GM23248 (cell line): Measurements from ENCODE around the gene TENM3. TPM values are rescaled to one million over a fixed set of nuclear protein-coding genes. Genes with fewer than 3 reads are reported as not detected.

Source experiments
- DNase-seq: peaks from one replicate; pipeline ENCODE4 v3.0.0-alpha.2; 2015
- H2AFZ ChIP-seq: fragments of 200-600 bp; sonication (generic); 2 replicates; pipeline ENCODE4 v1.6.1; 2016; ENCODE audit warnings: antibody characterized with exemption
- H3F3A ChIP-seq: fragments of 200-600 bp; sonication (generic); 2 replicates; pipeline ENCODE4 v1.6.1; 2016; ENCODE audit warnings: mild to moderate bottlenecking, antibody characterized with exemption, mixed run types; ENCODE audit not compliant: insufficient read depth
- H3K27ac ChIP-seq: fragments of 200-600 bp; sonication (generic); 2 replicates; pipeline ENCODE4 v1.5.1; 2016; ENCODE audit warnings: mild to moderate bottlenecking
- H3K27me3 ChIP-seq: fragments of 200-600 bp; sonication (generic); replicated peaks from 2 replicates; pipeline ENCODE4 v1.6.1; 2016; ENCODE audit warnings: mild to moderate bottlenecking; ENCODE audit not compliant: insufficient read depth
- H3K36me3 ChIP-seq: fragments of 200-600 bp; sonication (generic); 2 replicates; pipeline ENCODE4 v1.6.1; 2016; ENCODE audit warnings: low read depth, mild to moderate bottlenecking
- H3K4me1 ChIP-seq: fragments of 200-600 bp; sonication (generic); 2 replicates; pipeline ENCODE4 v1.6.1; 2016; ENCODE audit warnings: mild to moderate bottlenecking; ENCODE audit not compliant: insufficient read depth
- H3K4me2 ChIP-seq: fragments of 200-600 bp; sonication (generic); one replicate; pipeline ENCODE4 v1.6.1; 2016; ENCODE audit warnings: mild to moderate bottlenecking; ENCODE audit not compliant: unreplicated experiment
- H3K4me3 ChIP-seq: fragments of 200-600 bp; sonication (generic); 2 replicates; pipeline ENCODE4 v1.5.1; 2016; ENCODE audit warnings: mild to moderate bottlenecking
- H3K79me2 ChIP-seq: fragments of 200-600 bp; sonication (generic); 2 replicates; pipeline ENCODE4 v1.6.1; 2016; ENCODE audit warnings: mild to moderate bottlenecking; ENCODE audit not compliant: insufficient read depth
- H3K9ac ChIP-seq: fragments of 200-600 bp; sonication (generic); 2 replicates; pipeline ENCODE4 v1.6.1; 2016; ENCODE audit warnings: mild to moderate bottlenecking
- H3K9me2 ChIP-seq: fragments of 200-600 bp; sonication (generic); 2 replicates; pipeline ENCODE4 v1.6.1; 2016; ENCODE audit warnings: mixed run types, mild to moderate bottlenecking, moderate library complexity; ENCODE audit not compliant: insufficient read depth
- H3K9me3 ChIP-seq: fragments of 200-600 bp; sonication (generic); one replicate; pipeline ENCODE4 v1.6.1; 2017; ENCODE audit warnings: low read depth
- H4K20me1 ChIP-seq: fragments of 200-600 bp; sonication (generic); 2 replicates; pipeline ENCODE4 v1.6.0; 2016; ENCODE audit not compliant: insufficient read depth
- EZH2 ChIP-seq: fragments of 200-600 bp; sonication (generic); IDR thresholded peaks from 2 replicates; pipeline ENCODE4 v1.6.1; 2018; ENCODE audit warnings: antibody characterized with exemption, mild to moderate bottlenecking; ENCODE audit not compliant: insufficient read depth, poor library complexity, severe bottlenecking
- EZH2phosphoT487 ChIP-seq: fragments of 200-600 bp; sonication (generic); IDR thresholded peaks from 2 replicates; pipeline ENCODE4 v1.6.1; 2018; ENCODE audit warnings: antibody characterized with exemption, moderate library complexity, mild to moderate bottlenecking, low read depth; ENCODE audit not compliant: insufficient read depth
- WGBS, 2 experiments: methylation state at CpG; one replicate each; pipeline ENCODE4 v1.1.6; 2015 to 2017; ENCODE audit warnings: low lambda C conversion rate in 2 of 2, low coverage in 1 of 2; ENCODE audit errors: missing lambda C conversion rate in 2 of 2; 5-methylcytosine and 5-hydroxymethylcytosine counted together
- in situ Hi-C: fragments of 300-500 bp; cut with MboI; formaldehyde crosslinking; loops from 2 replicates; pipeline ENCODE4 v1.15.0; 2020
- polyA plus RNA-seq: library from polyadenylated mRNA; unstranded; fragments of >200 nt; fragmentation: Nextera tagmentation; extraction: Ambion mirVana; gene quantifications from 2 replicates; pipeline ENCODE4 v1.2.1, GENCODE V29; 2016
- total RNA-seq: library from RNA; depleted of rRNA; stranded (reverse); fragments of >200 nt; shearing (Covaris generic); gene quantifications from 2 replicates; pipeline ENCODE4 v1.2.3, GENCODE V29; 2014

Gene TENM3
- total and polyA plus RNA-seq, 2 experiments from 2014 or later: 0.83 to 8.1 TPM

DNA sequence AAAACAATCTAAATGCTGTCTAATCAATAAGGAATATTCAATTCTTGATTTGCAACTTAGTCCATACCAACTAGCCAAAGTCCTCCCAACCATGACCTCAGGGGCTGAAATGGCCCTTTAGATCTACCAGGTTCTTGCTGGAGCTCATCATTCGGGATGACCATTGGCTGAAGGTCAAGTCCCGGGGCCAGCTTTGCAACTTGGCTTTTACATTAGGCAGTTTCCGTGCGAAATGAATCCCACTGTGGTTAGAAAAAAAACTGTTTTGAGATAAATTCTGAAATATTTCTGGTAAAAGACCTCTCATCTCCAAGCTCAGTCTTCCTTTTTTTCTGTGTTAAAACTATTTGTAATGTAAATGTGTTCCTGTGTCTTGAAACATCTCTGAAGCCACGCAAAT lies 178.6 kb downstream of the TENM3 start:
- TF ChIP-seq EZH2phosphoT487 (no peak), EZH2 (no peak)

DNA sequence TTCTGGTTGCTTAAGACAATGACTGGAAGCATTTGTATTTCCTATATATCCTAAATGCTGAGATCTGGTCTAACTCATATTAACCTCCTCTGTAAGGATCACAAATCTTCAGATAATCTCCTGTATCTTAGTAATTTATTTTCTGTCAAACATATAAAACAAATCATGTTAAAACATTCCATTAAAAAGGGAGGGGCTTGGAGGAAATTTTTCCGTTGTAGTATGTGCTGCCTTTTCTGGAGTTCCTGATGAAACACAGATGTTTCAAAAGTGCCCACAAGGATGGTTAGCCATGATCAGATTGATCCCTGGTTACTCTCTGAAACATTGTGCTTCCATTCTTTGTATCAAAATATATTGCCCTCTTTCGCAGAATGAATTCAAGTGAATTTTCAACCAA lies 182.1 kb downstream of the TENM3 start:
- in situ Hi-C loops: no loop called here
- Histone ChIP-seq H3K27ac (no peak overlapping the region), H3K4me1 (no peaks in the 10 kb centered on the region), H3K4me3 (no peak overlapping the region), H3K27me3 (no peaks in the 10 kb centered on the region), H4K20me1 (no peaks in the 10 kb centered on the region), H2AFZ (no peak overlapping the region), H3K79me2 (no peaks in the 10 kb centered on the region), H3F3A (no peaks in the 10 kb centered on the region), H3K36me3 (no peaks in the 10 kb centered on the region), H3K4me2 (no peak overlapping the region), H3K9me2 (no peaks in the 10 kb centered on the region), H3K9ac (no peak overlapping the region), H3K9me3 (no peaks in the 10 kb centered on the region)
- DNase-seq: no peak
- TF ChIP-seq EZH2: no peak
- 32 to 37% methylated on average over 2 of the region's 2 CpGs for WGBS, 2 experiments

More for the DNA sequence above, 178.6 kb downstream of the TENM3 start:
- H3F3A ChIP-seq: no peaks in the 10 kb centered on the region
- H4K20me1 ChIP-seq: no peaks in the 10 kb centered on the region
- no peaks in the 10 kb centered on the region for H3K36me3 ChIP-seq
- no peaks in the 10 kb centered on the region for H3K4me1 ChIP-seq
- WGBS, 2 experiments: 47 to 55% methylated on average over 5 of the region's 5 CpGs
- H3K4me2 ChIP-seq: no peak overlapping the region
- no peak for DNase-seq
- no peaks in the 10 kb centered on the region for H3K79me2 ChIP-seq
- H3K9me3 ChIP-seq: no peaks in the 10 kb centered on the region
- no peak overlapping the region for H3K9ac ChIP-seq
- no peaks in the 10 kb centered on the region for H3K27me3 ChIP-seq
- no peak overlapping the region for H3K4me3 ChIP-seq
- H2AFZ ChIP-seq: no peak overlapping the region
- H3K9me2 ChIP-seq: no peaks in the 10 kb centered on the region
- in situ Hi-C loops: no loop called here
- H3K27ac ChIP-seq: no peak overlapping the region

DNA sequence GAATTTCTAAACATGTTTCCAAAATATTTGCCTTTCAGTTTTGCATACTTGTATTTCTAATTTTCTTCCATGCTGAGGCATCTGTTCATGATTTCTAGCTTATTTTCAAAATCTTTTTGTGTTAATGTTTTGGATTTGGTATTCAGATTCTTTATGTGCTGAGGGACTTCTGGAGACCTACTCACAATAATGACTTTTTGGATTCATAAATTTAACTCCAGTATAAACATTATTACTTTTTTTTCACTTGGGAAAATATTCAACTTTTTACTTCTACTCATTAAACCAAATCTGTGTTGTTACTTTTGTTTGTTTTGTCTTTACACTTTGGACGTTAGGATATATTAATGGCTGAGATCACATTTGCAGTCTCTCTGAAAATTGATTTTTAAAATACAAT lies 183.7 kb downstream of the TENM3 start:
- no peak overlapping the region for H3K27ac ChIP-seq
- in situ Hi-C loops: no loop called here
- no peaks in the 10 kb centered on the region for H3K79me2 ChIP-seq

DNA sequence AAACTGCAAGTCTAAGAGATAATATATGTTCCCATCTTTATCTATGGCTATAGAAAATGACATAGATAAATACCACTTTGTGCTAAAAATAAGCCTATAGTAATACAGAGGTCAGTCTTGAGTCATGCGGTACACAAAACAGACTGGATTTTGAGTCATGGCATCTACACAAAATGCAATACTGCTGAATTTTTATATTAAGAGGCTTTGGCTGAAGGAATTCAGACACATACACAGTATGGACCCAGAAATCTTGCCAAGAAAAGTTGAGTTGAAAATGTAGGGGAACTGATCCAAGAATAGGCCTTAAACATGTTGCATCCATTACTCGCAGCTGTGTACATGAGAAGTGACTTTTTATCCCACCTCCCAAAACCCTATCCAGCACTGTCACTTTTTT lies 184.4 kb downstream of the TENM3 start:
- H3F3A ChIP-seq: no peaks in the 10 kb centered on the region
- no peaks in the 10 kb centered on the region for H3K36me3 ChIP-seq
- H3K9me2 ChIP-seq: no peaks in the 10 kb centered on the region
- H3K4me3 ChIP-seq: no peak overlapping the region
- H3K27me3 ChIP-seq: no peaks in the 10 kb centered on the region
- no peaks in the 10 kb centered on the region for H3K79me2 ChIP-seq
- WGBS, 2 experiments: 12 to 23% methylated on average over 2 of the region's 2 CpGs
- in situ Hi-C loops: no loop called here
- no peak overlapping the region for H2AFZ ChIP-seq
- H3K27ac ChIP-seq: no peak overlapping the region
- no peak overlapping the region for H3K4me2 ChIP-seq
- TF ChIP-seq EZH2 (no peak), EZH2phosphoT487 (no peak)
- H3K9me3 ChIP-seq: no peaks in the 10 kb centered on the region
- H3K4me1 ChIP-seq: no peaks in the 10 kb centered on the region
- H4K20me1 ChIP-seq: no peaks in the 10 kb centered on the region
- no peak overlapping the region for H3K9ac ChIP-seq
- peak; percentile 2 for DNase-seq

More for the DNA sequence above, 183.7 kb downstream of the TENM3 start:
- Histone ChIP-seq H3K4me2 (no peak overlapping the region), H3K4me1 (no peaks in the 10 kb centered on the region), H3K9me2 (no peaks in the 10 kb centered on the region), H3K4me3 (no peak overlapping the region), H2AFZ (no peak overlapping the region), H3K36me3 (no peaks in the 10 kb centered on the region), H3K9me3 (no peaks in the 10 kb centered on the region), H3K9ac (no peak overlapping the region), H3K27me3 (no peaks in the 10 kb centered on the region), H3F3A (no peaks in the 10 kb centered on the region), H4K20me1 (no peaks in the 10 kb centered on the region)
- DNase-seq: no peak
- 0% methylated on average over 1 of the region's 1 CpG for WGBS, 2 experiments
- TF ChIP-seq EZH2 (no peak), EZH2phosphoT487 (no peak)

DNA sequence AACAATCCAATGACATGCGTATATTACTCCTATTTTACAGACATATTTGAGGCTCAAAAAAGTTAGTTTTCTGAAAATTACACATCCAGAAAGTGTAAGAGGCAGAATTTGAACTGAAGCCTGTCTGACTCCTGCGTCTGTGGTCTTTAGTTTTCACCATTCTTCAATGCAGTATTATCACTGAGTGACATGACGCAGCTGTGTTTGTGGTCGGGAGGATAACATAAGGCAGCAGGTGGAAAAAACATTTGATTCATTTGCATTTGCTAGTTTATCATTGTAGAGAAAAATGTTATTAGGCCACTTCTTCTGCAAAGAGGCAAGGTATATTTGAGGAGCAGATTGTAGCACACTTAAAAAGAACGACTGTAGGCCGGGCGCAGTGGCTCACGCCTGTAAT lies 186.7 kb downstream of the TENM3 start:
- no peaks in the 10 kb centered on the region for H3K9me3 ChIP-seq

More for the DNA sequence above, 186.7 kb downstream of the TENM3 start:
- Histone ChIP-seq H3K27me3 (no peaks in the 10 kb centered on the region), H3K4me2 (no peak overlapping the region), H3K79me2 (no peaks in the 10 kb centered on the region), H3K9ac (no peak overlapping the region), H2AFZ (no peak overlapping the region), H3K9me2 (no peaks in the 10 kb centered on the region), H3K27ac (no peak overlapping the region), H3K4me1 (no peaks in the 10 kb centered on the region), H3K36me3 (no peaks in the 10 kb centered on the region), H3K4me3 (no peak overlapping the region), H4K20me1 (no peaks in the 10 kb centered on the region), H3F3A (no peaks in the 10 kb centered on the region)
- TF ChIP-seq EZH2: no peak
- no peak for TF ChIP-seq EZH2phosphoT487
- 59 to 60% methylated on average over 8 of the region's 8 CpGs for WGBS, 2 experiments
- in situ Hi-C loops: no loop called here
- no peak for DNase-seq
